Nephron progenitor cell (in vitro differentiated cells): Measurements from ENCODE around the gene VN1R2.
"Not testable (repeated sequence)": the region's sequence is repeated elsewhere in the genome, so short reads cannot be mapped to it uniquely, and the experiment has no call there.

Source experiments
- DNase-seq: peaks from one replicate; pipeline ENCODE4 v3.0.0; 2021
- H3K27ac Mint-ChIP-seq: 2 replicates; pipeline ENCODE4 v1.8.0; 2021; ENCODE audit warnings: mild to moderate bottlenecking, moderate library complexity, mixed read lengths
- H3K27me3 Mint-ChIP-seq: 2 replicates; pipeline ENCODE4 v1.8.0; 2021; ENCODE audit warnings: mild to moderate bottlenecking, low read depth, mixed read lengths; ENCODE audit not compliant: poor library complexity
- H3K36me3 Mint-ChIP-seq: 2 replicates; pipeline ENCODE4 v1.8.0; 2021; ENCODE audit warnings: low read depth, mixed read lengths
- H3K4me1 Mint-ChIP-seq: 2 replicates; pipeline ENCODE4 v1.8.0; 2021; ENCODE audit warnings: mixed read lengths
- H3K4me3 Mint-ChIP-seq: 2 replicates; pipeline ENCODE4 v1.8.0; 2021; ENCODE audit warnings: mild to moderate bottlenecking, moderate library complexity, mixed read lengths
- H3K9me3 Mint-ChIP-seq: 2 replicates; pipeline ENCODE4 v1.8.0; 2021; ENCODE audit warnings: mild to moderate bottlenecking, moderate library complexity, mixed read lengths
- TF ChIP-seq, protein P1 (sequence below): fragments of 200-600 bp; sonication (generic); IDR thresholded peaks from 2 replicates; pipeline ENCODE4 v1.5.0; 2021; ENCODE audit warnings: antibody characterized with exemption

The VN1R2 gene

DNA sequence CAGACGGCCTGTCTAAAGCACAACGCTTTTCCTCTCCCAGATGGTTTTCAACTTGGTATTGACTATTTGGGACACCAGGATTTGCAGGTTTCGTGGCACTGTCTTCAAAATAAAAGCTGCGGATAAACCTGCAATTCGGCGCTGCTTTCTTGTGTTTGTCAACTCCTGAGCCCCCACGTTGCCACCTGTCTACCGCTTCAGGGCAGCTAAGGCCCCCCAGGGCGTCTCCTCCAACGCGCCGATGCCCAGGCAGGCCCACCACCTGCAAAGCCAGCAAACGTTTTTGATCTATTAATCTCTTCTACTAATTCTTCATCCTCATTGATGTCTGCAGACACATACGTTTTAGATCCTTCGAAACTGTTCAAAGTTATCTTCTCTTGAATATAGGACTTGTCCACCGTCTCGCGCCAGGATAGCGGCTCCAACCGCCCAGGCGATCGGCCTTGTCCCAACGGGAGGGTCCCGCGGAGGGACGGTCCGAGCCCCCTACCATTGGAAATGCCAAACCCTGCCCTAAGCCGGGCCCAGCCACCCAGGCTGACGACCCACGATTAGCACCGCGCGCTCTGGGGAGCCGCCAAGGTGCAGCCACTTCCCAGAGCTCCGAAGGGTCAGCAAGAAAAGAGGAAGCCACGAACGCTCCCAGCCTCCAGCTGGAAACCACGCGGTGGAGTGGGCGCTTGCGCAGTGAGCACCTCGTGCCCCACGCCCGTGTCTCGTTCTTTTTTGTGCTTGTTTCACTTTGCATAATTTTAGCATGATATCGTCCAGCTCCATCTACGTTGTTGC is 32.9 kb downstream of the VN1R2 start:
- H3K27ac Mint-ChIP-seq = no peak overlapping the region
- TF ChIP-seq, protein P1, sequence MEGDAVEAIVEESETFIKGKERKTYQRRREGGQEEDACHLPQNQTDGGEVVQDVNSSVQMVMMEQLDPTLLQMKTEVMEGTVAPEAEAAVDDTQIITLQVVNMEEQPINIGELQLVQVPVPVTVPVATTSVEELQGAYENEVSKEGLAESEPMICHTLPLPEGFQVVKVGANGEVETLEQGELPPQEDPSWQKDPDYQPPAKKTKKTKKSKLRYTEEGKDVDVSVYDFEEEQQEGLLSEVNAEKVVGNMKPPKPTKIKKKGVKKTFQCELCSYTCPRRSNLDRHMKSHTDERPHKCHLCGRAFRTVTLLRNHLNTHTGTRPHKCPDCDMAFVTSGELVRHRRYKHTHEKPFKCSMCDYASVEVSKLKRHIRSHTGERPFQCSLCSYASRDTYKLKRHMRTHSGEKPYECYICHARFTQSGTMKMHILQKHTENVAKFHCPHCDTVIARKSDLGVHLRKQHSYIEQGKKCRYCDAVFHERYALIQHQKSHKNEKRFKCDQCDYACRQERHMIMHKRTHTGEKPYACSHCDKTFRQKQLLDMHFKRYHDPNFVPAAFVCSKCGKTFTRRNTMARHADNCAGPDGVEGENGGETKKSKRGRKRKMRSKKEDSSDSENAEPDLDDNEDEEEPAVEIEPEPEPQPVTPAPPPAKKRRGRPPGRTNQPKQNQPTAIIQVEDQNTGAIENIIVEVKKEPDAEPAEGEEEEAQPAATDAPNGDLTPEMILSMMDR = no peak
- peaks cover 8% of the 10 kb centered on the region for H3K36me3 Mint-ChIP-seq
- no peak overlapping the region for H3K4me3 Mint-ChIP-seq
- H3K9me3 Mint-ChIP-seq = peaks cover 83% of the 10 kb centered on the region
- H3K27me3 Mint-ChIP-seq = peaks cover 9% of the 10 kb centered on the region
- DNase-seq = no peak
- H3K4me1 Mint-ChIP-seq = no peaks in the 10 kb centered on the region

DNA sequence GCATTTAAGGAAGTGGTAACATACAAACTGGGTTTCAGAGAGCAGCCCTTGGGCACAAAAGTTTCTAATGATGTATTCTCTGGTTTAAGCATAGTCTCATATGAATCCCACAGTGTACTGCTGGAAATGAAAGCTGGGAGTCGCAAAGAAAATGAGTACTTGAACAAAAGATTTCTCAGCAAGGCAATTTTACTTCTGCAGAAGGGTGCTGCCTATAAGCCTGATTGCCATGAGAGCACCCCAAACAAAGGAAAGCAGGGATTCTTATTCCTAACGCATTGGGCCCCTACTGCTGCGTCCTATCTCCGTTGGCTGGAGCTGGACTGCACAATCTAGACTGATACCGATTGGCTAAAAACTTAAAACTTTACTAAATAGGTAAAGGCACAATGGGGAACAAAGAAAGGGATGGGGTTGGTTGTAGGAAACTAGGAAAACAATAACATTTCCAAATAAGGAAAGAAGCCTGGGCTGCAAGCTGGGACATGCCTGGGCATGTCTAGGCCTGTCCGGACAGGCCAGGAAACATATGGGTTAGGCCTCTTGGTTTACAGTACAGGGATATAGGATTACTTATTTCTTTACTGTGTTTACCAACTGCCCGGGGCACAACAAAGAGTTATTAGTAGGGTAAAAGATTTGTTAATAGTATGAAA is 36.8 kb downstream of the VN1R2 start:
- Mint-ChIP-seq H3K9me3 (peaks cover 60% of the 10 kb centered on the region), H3K36me3 (peaks cover 5% of the 10 kb centered on the region), H3K4me3 (no peak overlapping the region), H3K27me3 (peaks cover 14% of the 10 kb centered on the region), H3K4me1 (no peaks in the 10 kb centered on the region), H3K27ac (peak overlapping the region; percentile 97)
- TF ChIP-seq, protein P1 = no peak
- DNase-seq = no peak

DNA sequence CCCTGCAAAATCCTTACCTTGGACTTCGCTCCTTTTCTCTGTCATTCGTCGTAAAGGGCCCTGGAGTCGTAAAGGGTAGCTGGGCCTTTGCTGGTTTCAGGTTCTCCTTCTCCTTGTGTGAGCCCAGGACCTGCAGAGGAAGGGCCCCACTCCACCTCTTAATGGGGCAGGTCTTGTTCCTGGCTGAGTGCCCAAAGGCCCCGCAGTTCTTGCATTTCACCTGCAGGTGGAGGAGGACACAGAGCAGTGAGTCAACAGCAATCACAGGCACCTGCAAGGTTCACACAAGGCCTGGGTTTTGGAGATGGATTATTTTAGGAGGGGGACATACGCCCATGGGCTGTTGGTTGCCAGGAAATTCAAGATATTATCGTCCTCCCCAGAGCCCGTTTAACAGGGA is 43.2 kb downstream of the VN1R2 start:
- H3K4me1 Mint-ChIP-seq, DNase-seq, H3K4me3 Mint-ChIP-seq, H3K27ac Mint-ChIP-seq, H3K36me3 Mint-ChIP-seq: not testable (repeated sequence)
- H3K9me3 Mint-ChIP-seq = peaks cover 39% of the 10 kb centered on the region
- peaks cover 11% of the 10 kb centered on the region for H3K27me3 Mint-ChIP-seq

DNA sequence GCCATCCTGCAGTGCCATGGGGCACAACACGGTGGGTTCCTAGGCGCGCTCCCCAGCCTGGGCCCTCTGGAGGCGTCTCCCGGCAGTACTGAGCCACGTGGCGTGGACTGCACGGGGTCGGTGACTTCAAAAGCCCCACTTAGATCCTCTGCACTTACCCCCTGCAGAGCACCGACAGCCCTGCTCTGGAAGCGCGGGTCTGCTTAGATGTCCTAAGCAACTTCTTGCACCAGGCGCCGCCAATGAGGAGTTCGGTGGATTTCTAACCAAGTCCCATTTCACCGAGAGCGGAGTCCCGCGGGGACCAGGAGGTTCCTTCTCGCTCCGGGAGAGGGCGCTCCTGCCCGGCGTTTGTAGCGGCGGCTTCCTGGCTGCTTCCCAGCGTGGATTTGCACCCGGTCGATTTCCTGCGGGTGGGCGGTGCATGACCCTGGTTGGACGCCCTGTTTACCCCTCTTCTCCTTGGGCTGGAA is 50.3 kb downstream of the VN1R2 start:
- Mint-ChIP-seq H3K4me1 (no peaks in the 10 kb centered on the region), H3K27me3 (peaks cover 31% of the 10 kb centered on the region), H3K27ac (no peak overlapping the region), H3K9me3 (peaks cover 64% of the 10 kb centered on the region), H3K36me3 (no peaks in the 10 kb centered on the region), H3K4me3 (no peak overlapping the region)
- TF ChIP-seq, protein P1 = peak; percentile 28
- no peak for DNase-seq
